ENCODE results near the gene GFER. TPM values are rescaled to one million over a fixed set of nuclear protein-coding genes. Genes with fewer than 3 reads are reported as not detected.
A peak's percentile ranks its signal among the peaks of the same experiment; 100 is the strongest.

Gene GFER
- total RNA-seq, 4 donors from 2014 or later, result 5.6 to 30.4 (median 13.6) TPM

- intact Hi-C loops (cut with DNase I), result no loop called here
- Histone ChIP-seq H3K4me3 (no peak overlapping the region), H3K36me3 (peaks cover 32 to 55% (median 41%) of the 10 kb centered on the region in 3 donors), H3K9me3 (no peaks in the 10 kb centered on the region), H3K27me3 (peaks cover 0 to 51% (median 2%) of the 10 kb centered on the region in 4 donors), H3K4me1 (peaks cover 23 to 58% (median 26%) of the 10 kb centered on the region in 3 donors), H3K27ac (no peak overlapping the region)
- TF ChIP-seq CTCF (IDR thresholded peaks at IDR 0.05) (no peak), POLR2A (IDR thresholded peaks at IDR 0.05) (no peak)
- WGBS, 2 donors, result 87 to 92% methylated on average over 10 to 22 of the region's 42 CpGs
- no peak for DNase-seq
Measured at GRCh38 chr16:1974157-1975070, 9.6 kb upstream of the GFER start.

GRCh38 chr16:1975432-1976215, 8.4 kb upstream of the GFER start:
- intact Hi-C loops (cut with DNase I), result no loop called here
- TF ChIP-seq POLR2A (IDR thresholded peaks at IDR 0.05) (no peak), CTCF (IDR thresholded peaks at IDR 0.05) (no peak)
- no peak overlapping the region for H3K4me3 ChIP-seq
- peaks cover 0 to 63% (median 9%) of the 10 kb centered on the region in 4 donors for H3K27me3 ChIP-seq
- no peaks in the 10 kb centered on the region for H3K9me3 ChIP-seq
- peaks cover 34 to 69% (median 38%) of the 10 kb centered on the region in 3 donors for H3K4me1 ChIP-seq
- no peak overlapping the region for H3K27ac ChIP-seq
- peaks cover 32 to 55% (median 41%) of the 10 kb centered on the region in 3 donors for H3K36me3 ChIP-seq
- no peak for DNase-seq
- WGBS, 2 donors, result 94% methylated on average over 20 to 23 of the region's 33 CpGs

GRCh38 chr16:1976216-1976520, 7.8 kb upstream of the GFER start:
- WGBS, 2 donors, result 85 to 100% methylated on average over 1 to 5 of the region's 8 CpGs
- intact Hi-C loops (cut with DNase I), result no loop called here
- TF ChIP-seq POLR2A (IDR thresholded peaks at IDR 0.05) (no peak), CTCF (IDR thresholded peaks at IDR 0.05) (no peak)
- Histone ChIP-seq H3K27me3 (peaks cover 0 to 68% (median 12%) of the 10 kb centered on the region in 4 donors), H3K36me3 (peaks cover 32 to 55% (median 41%) of the 10 kb centered on the region in 3 donors), H3K4me1 (peaks cover 30 to 69% (median 35%) of the 10 kb centered on the region in 3 donors), H3K9me3 (no peaks in the 10 kb centered on the region), H3K27ac (no peak overlapping the region), H3K4me3 (no peak overlapping the region)
- DNase-seq, result no peak

- 73% methylated on average over 7 of the region's 33 CpGs; no CpG with 5 or more reads in 1 of the 2 donors for WGBS, 2 donors
- peak overlapping the region in 3 of 4 donors; percentile 13 to 83 (median 14) for H3K27ac ChIP-seq
- peaks cover 0 to 79% (median 13%) of the 10 kb centered on the region in 4 donors for H3K27me3 ChIP-seq
- TF ChIP-seq POLR2A (IDR thresholded peaks at IDR 0.05) (no peak), CTCF (IDR thresholded peaks at IDR 0.05) (no peak)
- H3K4me1 ChIP-seq, result peaks cover 28 to 72% (median 37%) of the 10 kb centered on the region in 3 donors
- intact Hi-C loops (cut with DNase I), result no loop called here
- peaks cover 32 to 55% (median 41%) of the 10 kb centered on the region in 3 donors for H3K36me3 ChIP-seq
- no peaks in the 10 kb centered on the region for H3K9me3 ChIP-seq
- DNase-seq, result no peak
- H3K4me3 ChIP-seq, result no peak overlapping the region
Measured at GRCh38 chr16:1976951-1977874, 6.8 kb upstream of the GFER start.
